Left lung (tissue), 10 donors: ENCODE data around the gene FAM107A. TPM values are rescaled to one million over a fixed set of nuclear protein-coding genes. Genes with fewer than 3 reads are reported as not detected.

Experiments used
- ATAC-seq: fragments of 200-7000 bp; cut with Tn5 transposase; one replicate; pipeline ENCODE4 v1.9.1; 2020; ENCODE audit warnings: moderate library complexity
- DNase-seq, 4 donors: peaks; one replicate each; pipeline ENCODE4 v3.0.0-alpha.2; 2013 to 2020
- H3K27ac ChIP-seq, 2 donors: fragments of 200-600 bp; sonication (generic) in 1 of 2; one replicate each; pipeline versions ENCODE4 v1.5.0 to v1.8.0; 2020 to 2021
- H3K27me3 ChIP-seq, 2 donors: fragments of 200-600 bp; sonication (generic) in 1 of 2; one replicate each; pipeline versions ENCODE4 v1.5.0 to v1.8.0; 2020 to 2021
- H3K36me3 ChIP-seq, 2 donors: fragments of 200-600 bp; sonication (generic) in 1 of 2; one replicate each; pipeline versions ENCODE4 v1.5.0 to v1.8.0; 2020 to 2021
- H3K4me1 ChIP-seq, 2 donors: fragments of 200-600 bp; one replicate each; pipeline ENCODE4 v1.8.0; 2021
- H3K4me3 ChIP-seq, 2 donors: fragments of 200-600 bp; sonication (generic) in 1 of 2; one replicate each; pipeline versions ENCODE4 v1.5.0 to v1.8.0; 2020 to 2021; ENCODE audit warnings: mild to moderate bottlenecking in 1 of 2
- H3K9me3 ChIP-seq, 2 donors: fragments of 200-600 bp; sonication (generic) in 1 of 2; one replicate each; pipeline versions ENCODE4 v1.5.0 to v1.8.0; 2020 to 2021
- intact Hi-C, 2 donors: fragments of 100-400 bp; cut with DNase I; formaldehyde crosslinking; loops; one replicate each; pipeline versions ENCODE4 v1.11.2 to v1.14.2; 2022
- polyA plus RNA-seq, 6 donors: library from polyadenylated mRNA; unstranded; fragments of 120-200 nt; gene quantifications; one replicate each; pipeline ENCODE4 v1.2.1, GENCODE V29; 2013; ENCODE audit not compliant: insufficient read length in 6 of 6
- total RNA-seq, 2 donors: library from RNA; stranded (reverse); fragmentation: NEBNext Ultra II Directional; extraction: Animal tissue kit (Norgen Biotek cat#: 25700); gene quantifications; one replicate each; pipeline ENCODE4 v1.2.1, GENCODE V29; 2021
- TF ChIP-seq, protein P1 (sequence below), 2 donors: fragments of 200-600 bp; sonication (generic) in 1 of 2; IDR thresholded peaks; one replicate each; pipeline versions ENCODE4 v1.5.0 to v1.8.0; 2021; ENCODE audit warnings: antibody characterized with exemption in 2 of 2
- donor health status: DM: no; HTN: yes; CAD: no.
- donor health status: DM: no; HTN: no; CAD: no.

FAM107A gene
- total and polyA plus RNA-seq, 8 donors, result 0.69 to 46.5 (median 1.3) TPM

DNA sequence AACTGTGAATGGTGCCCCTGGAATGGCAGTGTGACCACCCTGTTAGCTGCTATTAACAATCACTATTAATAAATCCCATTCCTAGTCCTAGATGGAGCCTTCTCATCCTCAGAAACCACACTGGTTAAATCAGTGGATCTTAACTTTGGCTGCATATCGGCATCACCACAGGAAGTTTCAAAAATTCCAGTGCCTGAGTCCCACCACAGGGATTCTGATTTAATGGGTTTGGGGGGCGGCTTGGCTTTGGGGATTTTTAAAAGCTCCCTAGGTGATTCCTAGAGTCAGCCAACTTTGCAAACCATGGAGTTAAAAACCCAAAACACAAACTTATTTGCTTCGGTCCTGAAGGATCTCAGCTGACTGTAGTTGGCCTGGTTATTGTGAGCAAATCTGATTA lies 3.1 kb downstream of the FAM107A start:
- DNase-seq, result no peak
- Histone ChIP-seq H3K36me3 (no peaks in the 10 kb centered on the region), H3K4me3 (peak overlapping the region in 1 of 2 donors; percentile 34), H3K27ac (peak overlapping the region in 1 of 2 donors; percentile 18), H3K9me3 (no peaks in the 10 kb centered on the region), H3K27me3 (no peaks in the 10 kb centered on the region), H3K4me1 (peaks cover 4 to 22% of the 10 kb centered on the region in 2 donors)
- ATAC-seq, result no peak
- intact Hi-C loops, result loop anchor here in 1 of 2 donors (5.0 kb wide), 1 partner anchor 58 kb away; no protein-coding TSS in a partner anchor
- TF ChIP-seq, protein P1, sequence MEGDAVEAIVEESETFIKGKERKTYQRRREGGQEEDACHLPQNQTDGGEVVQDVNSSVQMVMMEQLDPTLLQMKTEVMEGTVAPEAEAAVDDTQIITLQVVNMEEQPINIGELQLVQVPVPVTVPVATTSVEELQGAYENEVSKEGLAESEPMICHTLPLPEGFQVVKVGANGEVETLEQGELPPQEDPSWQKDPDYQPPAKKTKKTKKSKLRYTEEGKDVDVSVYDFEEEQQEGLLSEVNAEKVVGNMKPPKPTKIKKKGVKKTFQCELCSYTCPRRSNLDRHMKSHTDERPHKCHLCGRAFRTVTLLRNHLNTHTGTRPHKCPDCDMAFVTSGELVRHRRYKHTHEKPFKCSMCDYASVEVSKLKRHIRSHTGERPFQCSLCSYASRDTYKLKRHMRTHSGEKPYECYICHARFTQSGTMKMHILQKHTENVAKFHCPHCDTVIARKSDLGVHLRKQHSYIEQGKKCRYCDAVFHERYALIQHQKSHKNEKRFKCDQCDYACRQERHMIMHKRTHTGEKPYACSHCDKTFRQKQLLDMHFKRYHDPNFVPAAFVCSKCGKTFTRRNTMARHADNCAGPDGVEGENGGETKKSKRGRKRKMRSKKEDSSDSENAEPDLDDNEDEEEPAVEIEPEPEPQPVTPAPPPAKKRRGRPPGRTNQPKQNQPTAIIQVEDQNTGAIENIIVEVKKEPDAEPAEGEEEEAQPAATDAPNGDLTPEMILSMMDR (IDR thresholded peaks at IDR 0.05), result no peak

DNA sequence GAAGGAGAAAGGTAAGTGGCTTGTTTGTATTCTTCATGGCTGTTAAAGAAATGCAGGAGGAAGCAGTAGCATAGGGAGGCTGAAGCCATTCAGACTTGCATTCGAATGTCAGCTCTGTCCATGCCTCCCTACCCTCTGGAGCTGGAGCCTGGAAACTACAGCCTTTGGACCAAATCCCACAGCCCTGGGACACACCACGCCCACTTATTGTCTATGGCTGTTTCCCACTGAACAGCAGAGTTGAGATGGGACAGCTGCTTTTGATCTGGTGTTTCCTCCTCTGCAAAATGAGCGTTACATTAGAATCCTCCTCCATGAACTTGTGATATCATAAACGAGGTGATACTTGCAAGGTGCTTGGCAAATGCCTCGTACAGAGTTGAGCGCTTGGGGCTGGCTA lies 3.6 kb downstream of the FAM107A start:
- Histone ChIP-seq H3K9me3 (no peaks in the 10 kb centered on the region), H3K4me1 (peaks cover 4 to 26% of the 10 kb centered on the region in 2 donors), H3K4me3 (no peak overlapping the region), H3K27me3 (no peaks in the 10 kb centered on the region), H3K36me3 (no peaks in the 10 kb centered on the region), H3K27ac (no peak overlapping the region)
- ATAC-seq (no peak), DNase-seq (peak in 2 of 4 donors; percentile 64 to 78)
- intact Hi-C loops, result loop anchor here in 1 of 2 donors (5.0 kb wide), 1 partner anchor 59 kb away; no protein-coding TSS in a partner anchor
- TF ChIP-seq, protein P1 (IDR thresholded peaks at IDR 0.05), result no peak

DNA sequence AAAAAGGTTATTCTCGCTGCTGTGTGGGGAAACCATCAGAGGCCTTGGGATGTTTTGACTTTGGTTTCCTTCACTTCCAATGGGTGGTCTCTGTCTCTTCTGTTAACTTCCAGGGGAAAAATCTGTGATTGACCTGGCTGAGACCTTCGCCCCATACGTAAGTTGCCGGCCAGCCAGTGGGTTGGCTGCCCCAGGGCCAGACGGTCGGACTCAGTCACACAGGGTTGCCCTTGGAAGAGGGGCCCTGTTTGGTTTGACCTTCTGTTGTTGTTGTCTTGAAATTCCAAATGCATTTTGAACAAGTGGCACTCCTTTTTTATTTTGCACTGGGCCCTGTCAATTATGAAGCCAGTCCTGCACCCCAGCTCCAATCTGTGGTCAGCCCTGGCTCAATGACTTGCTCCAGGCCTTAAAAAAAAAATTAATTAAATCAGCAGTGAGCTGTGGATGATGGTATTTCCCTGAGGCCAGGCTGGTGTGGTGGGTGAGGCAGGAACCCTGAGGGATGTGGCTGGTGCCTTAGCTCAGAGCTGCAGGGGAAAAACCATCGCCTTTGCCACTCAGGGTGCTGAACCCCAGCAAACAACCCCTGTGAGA lies 4.5 kb downstream of the FAM107A start:
- Histone ChIP-seq H3K27me3 (no peaks in the 10 kb centered on the region), H3K4me1 (peaks cover 4 to 28% of the 10 kb centered on the region in 2 donors), H3K9me3 (no peaks in the 10 kb centered on the region), H3K4me3 (no peak overlapping the region), H3K36me3 (no peaks in the 10 kb centered on the region), H3K27ac (no peak overlapping the region)
- no peak for ATAC-seq
- intact Hi-C loops, result loop anchor here in 1 of 2 donors (5.0 kb wide), 1 partner anchor 60 kb away; no protein-coding TSS in a partner anchor
- TF ChIP-seq, protein P1 (IDR thresholded peaks at IDR 0.05), result no peak
- DNase-seq, result no peak

DNA sequence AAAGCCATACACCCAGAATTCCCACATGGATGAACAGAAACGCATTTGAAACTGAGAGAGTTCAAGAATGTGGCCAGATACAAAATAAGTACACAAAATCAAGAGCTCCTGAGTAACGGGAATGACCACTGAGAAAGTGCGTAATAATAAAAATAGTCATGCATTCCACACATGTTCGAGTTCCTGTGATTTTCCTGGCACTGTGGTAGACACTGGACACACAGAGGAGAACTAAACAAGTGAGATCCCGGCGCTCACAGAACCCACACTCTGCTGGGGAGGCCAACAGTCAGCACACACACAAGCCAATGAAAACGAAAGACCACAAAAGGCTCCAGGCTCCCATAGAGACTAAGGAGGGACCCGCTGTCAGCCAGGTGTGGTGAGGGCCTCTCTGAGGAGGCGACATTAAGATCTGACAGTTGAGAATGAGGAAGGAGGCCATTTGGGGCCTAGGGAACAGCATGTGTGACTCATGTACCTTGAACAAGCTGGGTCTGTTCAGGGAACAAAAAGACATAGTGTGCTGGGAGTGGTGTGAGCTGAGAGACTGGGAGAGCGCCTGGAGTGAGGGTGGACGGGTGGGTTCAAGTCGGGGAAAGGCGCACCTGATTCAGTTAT lies 5.1 kb downstream of the FAM107A start:
- DNase-seq (no peak), ATAC-seq (no peak)
- Histone ChIP-seq H3K4me3 (no peak overlapping the region), H3K27me3 (no peaks in the 10 kb centered on the region), H3K27ac (no peak overlapping the region), H3K36me3 (peaks cover 0 to 2% of the 10 kb centered on the region in 2 donors), H3K4me1 (peaks cover 4 to 28% of the 10 kb centered on the region in 2 donors), H3K9me3 (no peaks in the 10 kb centered on the region)
- intact Hi-C loops, result loop anchor here in 1 of 2 donors (5.0 kb wide), 1 partner anchor 60 kb away; no protein-coding TSS in a partner anchor
- TF ChIP-seq, protein P1 (IDR thresholded peaks at IDR 0.05), result no peak

DNA sequence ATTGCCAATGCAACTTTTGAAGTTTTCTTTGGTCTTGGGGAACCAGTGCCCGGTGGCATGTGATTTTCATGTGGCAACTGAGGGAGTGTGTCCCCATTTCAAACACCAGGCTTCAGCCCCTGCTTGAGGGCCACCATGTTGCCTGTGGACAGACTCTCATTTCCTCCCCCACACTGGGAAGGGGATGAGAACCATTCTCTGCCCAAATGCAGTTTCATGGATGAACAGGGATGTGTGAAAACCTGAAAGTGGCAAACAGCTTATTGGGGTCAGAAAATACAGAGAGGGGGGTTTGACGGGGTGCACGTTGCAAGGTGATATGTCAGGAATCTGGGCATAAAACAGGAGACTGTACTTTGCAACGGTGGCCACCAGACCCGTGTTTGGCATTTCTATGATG lies 6.3 kb downstream of the FAM107A start:
- Histone ChIP-seq H3K9me3 (no peaks in the 10 kb centered on the region), H3K4me3 (no peak overlapping the region), H3K36me3 (peaks cover 0 to 12% of the 10 kb centered on the region in 2 donors), H3K27me3 (no peaks in the 10 kb centered on the region), H3K4me1 (peaks cover 4 to 28% of the 10 kb centered on the region in 2 donors), H3K27ac (no peak overlapping the region)
- DNase-seq (no peak), ATAC-seq (no peak)
- TF ChIP-seq, protein P1 (IDR thresholded peaks at IDR 0.05), result no peak
- intact Hi-C loops, result loop anchor here in 1 of 2 donors (5.0 kb wide), 1 partner anchor 61 kb away; no protein-coding TSS in a partner anchor
